ENCODE measurements around the gene LRRK1.

DNA sequence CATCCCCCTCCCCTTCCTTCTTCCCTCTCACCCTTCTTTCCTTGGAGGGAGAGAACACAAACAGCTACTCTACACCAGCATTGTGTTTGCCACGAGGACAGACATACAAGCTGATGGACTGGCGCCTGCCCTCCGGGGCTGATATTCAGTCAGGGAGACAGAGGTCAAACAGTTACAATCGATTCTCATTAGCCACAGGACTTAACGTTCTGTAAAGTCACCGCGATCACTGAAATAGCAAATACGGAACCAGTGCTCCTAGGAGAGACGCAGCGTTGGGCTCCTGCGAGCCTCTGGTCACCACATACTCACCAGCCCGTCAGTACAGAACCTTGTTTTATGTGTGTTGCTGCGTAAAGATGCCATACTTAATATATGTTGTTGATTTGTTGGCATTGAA lies 108.8 kb downstream of the LRRK1 start:
- TF ChIP-seq, protein P1, sequence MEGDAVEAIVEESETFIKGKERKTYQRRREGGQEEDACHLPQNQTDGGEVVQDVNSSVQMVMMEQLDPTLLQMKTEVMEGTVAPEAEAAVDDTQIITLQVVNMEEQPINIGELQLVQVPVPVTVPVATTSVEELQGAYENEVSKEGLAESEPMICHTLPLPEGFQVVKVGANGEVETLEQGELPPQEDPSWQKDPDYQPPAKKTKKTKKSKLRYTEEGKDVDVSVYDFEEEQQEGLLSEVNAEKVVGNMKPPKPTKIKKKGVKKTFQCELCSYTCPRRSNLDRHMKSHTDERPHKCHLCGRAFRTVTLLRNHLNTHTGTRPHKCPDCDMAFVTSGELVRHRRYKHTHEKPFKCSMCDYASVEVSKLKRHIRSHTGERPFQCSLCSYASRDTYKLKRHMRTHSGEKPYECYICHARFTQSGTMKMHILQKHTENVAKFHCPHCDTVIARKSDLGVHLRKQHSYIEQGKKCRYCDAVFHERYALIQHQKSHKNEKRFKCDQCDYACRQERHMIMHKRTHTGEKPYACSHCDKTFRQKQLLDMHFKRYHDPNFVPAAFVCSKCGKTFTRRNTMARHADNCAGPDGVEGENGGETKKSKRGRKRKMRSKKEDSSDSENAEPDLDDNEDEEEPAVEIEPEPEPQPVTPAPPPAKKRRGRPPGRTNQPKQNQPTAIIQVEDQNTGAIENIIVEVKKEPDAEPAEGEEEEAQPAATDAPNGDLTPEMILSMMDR (IDR thresholded peaks at IDR 0.05; ENCODE audit: low read depth, low read length), result no peak
- TF ChIP-seq EZH2phosphoT487 (IDR thresholded peaks at IDR 0.05; ENCODE audit: low read depth), result no peak

All from OCI-LY3 (cell line).